Measurements from ENCODE around the gene C2CD4A. TPM values are rescaled to one million over a fixed set of nuclear protein-coding genes. Genes with fewer than 3 reads are reported as not detected.
A peak's percentile ranks its signal among the peaks of the same experiment; 100 is the strongest.

Gene C2CD4A
- total and polyA plus RNA-seq, 2 donors (not counting 3 experiments of a cell fraction or from before 2014, with no cell fraction given), result 0.33 to 0.46 TPM

- Histone ChIP-seq H3K79me2 (ENCODE audit: control insufficient read depth, insufficient read depth, low read length) (no peaks in the 10 kb centered on the region), H3K4me3 (replicated peaks in 1 of 3; ENCODE audit: insufficient read depth in 1 of 3, low read depth in 1 of 3, low read length in 3 of 3) (no peak overlapping the region), H3K4me1 (ENCODE audit: control insufficient read depth, extremely low read depth, insufficient read depth, low read length) (peaks cover 17% of the 10 kb centered on the region), H3K9me3 (replicated peaks; ENCODE audit: control insufficient read depth, insufficient read depth, low read length) (no peaks in the 10 kb centered on the region), H3K27me3 (ENCODE audit: control insufficient read depth in 2 of 2, insufficient read depth in 2 of 2, low read length in 2 of 2) (no peaks in the 10 kb centered on the region), H3K9me1 (replicated peaks; ENCODE audit: control insufficient read depth, extremely low read depth, insufficient read depth, low read length) (no peaks in the 10 kb centered on the region), H4K20me1 (replicated peaks; ENCODE audit: control insufficient read depth, extremely low read depth, insufficient read depth, low read length) (no peaks in the 10 kb centered on the region), H3K36me3 (ENCODE audit: control insufficient read depth in 2 of 2, extremely low read depth in 1 of 2, insufficient read depth in 2 of 2, low read length in 2 of 2) (no peaks in the 10 kb centered on the region), H3K9ac (replicated peaks; ENCODE audit: extremely low read depth, insufficient read depth, low read length) (no peak overlapping the region), H3K4me2 (ENCODE audit: insufficient read depth, low read length) (no peak overlapping the region), H2AFZ (ENCODE audit: low read depth, low read length) (no peak overlapping the region), H3K27ac (ENCODE audit: insufficient read depth, low read depth, low read length) (no peak overlapping the region)
- intact Hi-C loops (cut with micrococcal nuclease), result no loop called here
- no TSS peak for BruUV-seq (replicated peaks)
- CTCF ChIA-PET, result interaction anchor here (1.2 to 2.6 kb wide), 6 partner anchors 9 to 60 kb away, joined by 4 to 12 read pairs (median 6); no protein-coding TSS in a partner anchor
- POLR2A ChIA-PET, result no interaction called here
- DNase-seq (ENCODE audit: low read depth, low spot score) (peak; percentile 59), FAIRE-seq (peak; percentile 15)
- no peak for TF ChIP-seq POLR2A (IDR thresholded peaks at IDR 0.05; ENCODE audit: low read depth, low read length)
- peak; percentile 6 for TF ChIP-seq JUN (IDR thresholded peaks at IDR 0.05; ENCODE audit: borderline replicate concordance, insufficient read depth, insufficient read length, low read depth)
- peak; percentile 32 for TF ChIP-seq FOS (IDR thresholded peaks at IDR 0.05; ENCODE audit: borderline replicate concordance, insufficient read depth, low read length)
- TF ChIP-seq MYC (IDR thresholded peaks at IDR 0.05; ENCODE audit: low read depth, low read length), result no peak
- dilution Hi-C loops (cut with MboI; ENCODE audit: extremely low pct_ligation_motif_present, low sequenced_read_pairs), result no loop called here
Observed at GRCh38 chr15:62089616-62090015, 22.8 kb downstream of the C2CD4A start.

DNA sequence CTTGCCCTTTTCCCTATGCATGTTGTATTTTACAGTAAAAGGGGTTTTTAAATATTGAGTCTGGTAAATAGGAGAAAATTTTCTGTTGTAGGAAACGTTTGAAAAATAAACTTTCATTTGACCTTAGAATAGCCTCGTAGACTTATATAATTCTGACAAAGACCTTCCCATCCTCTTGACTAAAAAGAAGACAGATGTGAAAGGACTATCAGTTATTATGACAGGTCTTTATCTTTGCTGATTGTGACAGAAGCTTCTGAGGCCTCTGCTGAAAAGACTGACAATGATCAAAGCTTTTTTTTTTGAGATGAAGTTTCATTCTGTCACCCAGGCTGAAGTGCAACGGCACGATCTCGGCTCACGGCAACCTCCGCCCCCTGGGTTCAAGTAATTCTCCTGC is 24.2 kb downstream of the C2CD4A start:
- Histone ChIP-seq H4K20me1 (replicated peaks; ENCODE audit: control insufficient read depth, extremely low read depth, insufficient read depth, low read length) (no peaks in the 10 kb centered on the region), H3K9me3 (replicated peaks; ENCODE audit: control insufficient read depth, insufficient read depth, low read length) (no peaks in the 10 kb centered on the region), H3K27me3 (ENCODE audit: control insufficient read depth in 2 of 2, insufficient read depth in 2 of 2, low read length in 2 of 2) (no peaks in the 10 kb centered on the region), H3K4me2 (ENCODE audit: insufficient read depth, low read length) (no peak overlapping the region), H3K4me1 (ENCODE audit: control insufficient read depth, extremely low read depth, insufficient read depth, low read length) (peaks cover 14% of the 10 kb centered on the region), H3K9ac (replicated peaks; ENCODE audit: extremely low read depth, insufficient read depth, low read length) (no peak overlapping the region), H3K79me2 (ENCODE audit: control insufficient read depth, insufficient read depth, low read length) (no peaks in the 10 kb centered on the region), H3K4me3 (replicated peaks in 1 of 3; ENCODE audit: insufficient read depth in 1 of 3, low read depth in 1 of 3, low read length in 3 of 3) (no peak overlapping the region), H3K36me3 (ENCODE audit: control insufficient read depth in 2 of 2, extremely low read depth in 1 of 2, insufficient read depth in 2 of 2, low read length in 2 of 2) (no peaks in the 10 kb centered on the region), H2AFZ (ENCODE audit: low read depth, low read length) (no peak overlapping the region), H3K27ac (ENCODE audit: insufficient read depth, low read depth, low read length) (no peak overlapping the region), H3K9me1 (replicated peaks; ENCODE audit: control insufficient read depth, extremely low read depth, insufficient read depth, low read length) (no peaks in the 10 kb centered on the region)
- POLR2A ChIA-PET, result no interaction called here
- CTCF ChIA-PET, result interaction anchor here (1.1 to 2.4 kb wide), 3 partner anchors 13 to 35 kb away, joined by 4 to 9 read pairs (median 5); no protein-coding TSS in a partner anchor
- dilution Hi-C loops (cut with MboI; ENCODE audit: extremely low pct_ligation_motif_present, low sequenced_read_pairs) (no loop called here), intact Hi-C loops (cut with micrococcal nuclease) (no loop called here)
- BruUV-seq (replicated peaks), result no TSS peak
- DNase-seq (ENCODE audit: low read depth, low spot score) (no peak), FAIRE-seq (no peak)
- no peak for TF ChIP-seq FOS (IDR thresholded peaks at IDR 0.05; ENCODE audit: borderline replicate concordance, insufficient read depth, low read length)
- TF ChIP-seq JUN (IDR thresholded peaks at IDR 0.05; ENCODE audit: borderline replicate concordance, insufficient read depth, insufficient read length, low read depth), result no peak
- no peak for TF ChIP-seq EZH2 (IDR thresholded peaks at IDR 0.05; ENCODE audit: borderline replicate concordance, low read depth, low read length, severe bottlenecking)
- TF ChIP-seq, protein P1, sequence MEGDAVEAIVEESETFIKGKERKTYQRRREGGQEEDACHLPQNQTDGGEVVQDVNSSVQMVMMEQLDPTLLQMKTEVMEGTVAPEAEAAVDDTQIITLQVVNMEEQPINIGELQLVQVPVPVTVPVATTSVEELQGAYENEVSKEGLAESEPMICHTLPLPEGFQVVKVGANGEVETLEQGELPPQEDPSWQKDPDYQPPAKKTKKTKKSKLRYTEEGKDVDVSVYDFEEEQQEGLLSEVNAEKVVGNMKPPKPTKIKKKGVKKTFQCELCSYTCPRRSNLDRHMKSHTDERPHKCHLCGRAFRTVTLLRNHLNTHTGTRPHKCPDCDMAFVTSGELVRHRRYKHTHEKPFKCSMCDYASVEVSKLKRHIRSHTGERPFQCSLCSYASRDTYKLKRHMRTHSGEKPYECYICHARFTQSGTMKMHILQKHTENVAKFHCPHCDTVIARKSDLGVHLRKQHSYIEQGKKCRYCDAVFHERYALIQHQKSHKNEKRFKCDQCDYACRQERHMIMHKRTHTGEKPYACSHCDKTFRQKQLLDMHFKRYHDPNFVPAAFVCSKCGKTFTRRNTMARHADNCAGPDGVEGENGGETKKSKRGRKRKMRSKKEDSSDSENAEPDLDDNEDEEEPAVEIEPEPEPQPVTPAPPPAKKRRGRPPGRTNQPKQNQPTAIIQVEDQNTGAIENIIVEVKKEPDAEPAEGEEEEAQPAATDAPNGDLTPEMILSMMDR (IDR thresholded peaks at IDR 0.05; ENCODE audit: extremely low read depth in 1 of 2, insufficient read depth in 1 of 2, low read depth in 1 of 2, low read length in 2 of 2), result no peak
- no peak for TF ChIP-seq POLR2A (IDR thresholded peaks at IDR 0.05; ENCODE audit: low read depth, low read length)
- TF ChIP-seq MYC (IDR thresholded peaks at IDR 0.05; ENCODE audit: low read depth, low read length), result no peak
- no peak for TF ChIP-seq GATA2 (IDR thresholded peaks at IDR 0.05; ENCODE audit: insufficient read depth, insufficient read length, low read depth, low read length)
- no peak for TF ChIP-seq POLR2AphosphoS5 (IDR thresholded peaks at IDR 0.05; ENCODE audit: insufficient read depth, low read depth, low read length)
- TF ChIP-seq, protein P2, sequence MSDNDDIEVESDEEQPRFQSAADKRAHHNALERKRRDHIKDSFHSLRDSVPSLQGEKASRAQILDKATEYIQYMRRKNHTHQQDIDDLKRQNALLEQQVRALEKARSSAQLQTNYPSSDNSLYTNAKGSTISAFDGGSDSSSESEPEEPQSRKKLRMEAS (IDR thresholded peaks at IDR 0.05; ENCODE audit: insufficient read depth, insufficient read length), result no peak
